Endothelial cell (in vitro differentiated cells): ENCODE measurements around the gene PTPRD. TPM values are rescaled to one million over a fixed set of nuclear protein-coding genes. Genes with fewer than 3 reads are reported as not detected.

ENCODE experiments used
- DNase-seq: peaks from one replicate; pipeline ENCODE4 v3.0.0; 2021; ENCODE audit warnings: low spot score
- H3K27ac Mint-ChIP-seq: one replicate; pipeline ENCODE4 v1.8.0; 2021; ENCODE audit warnings: mixed read lengths, inconsistent platforms; ENCODE audit not compliant: unreplicated experiment
- H3K27me3 Mint-ChIP-seq: one replicate; pipeline ENCODE4 v1.8.0; 2021; ENCODE audit warnings: mild to moderate bottlenecking, moderate library complexity, mixed read lengths, inconsistent platforms; ENCODE audit not compliant: unreplicated experiment
- H3K36me3 Mint-ChIP-seq: one replicate; pipeline ENCODE4 v1.8.0; 2021; ENCODE audit warnings: mild to moderate bottlenecking, low read depth, mixed read lengths, inconsistent platforms; ENCODE audit not compliant: unreplicated experiment
- H3K4me1 Mint-ChIP-seq: one replicate; pipeline ENCODE4 v1.8.0; 2021; ENCODE audit warnings: mild to moderate bottlenecking, mixed read lengths, inconsistent platforms; ENCODE audit not compliant: unreplicated experiment
- H3K4me3 Mint-ChIP-seq: one replicate; pipeline ENCODE4 v1.8.0; 2021; ENCODE audit warnings: mild to moderate bottlenecking, mixed read lengths, inconsistent platforms; ENCODE audit not compliant: unreplicated experiment
- H3K9me3 Mint-ChIP-seq: one replicate; pipeline ENCODE4 v1.8.0; 2021; ENCODE audit warnings: mixed read lengths, inconsistent platforms; ENCODE audit not compliant: unreplicated experiment
- CTCF ChIP-seq: fragments of 200-600 bp; sonication (generic); IDR thresholded peaks from one replicate; pipeline ENCODE4 v1.5.0; 2021; ENCODE audit warnings: antibody characterized with exemption; ENCODE audit not compliant: unreplicated experiment
- total RNA-seq: library from RNA; stranded (reverse); fragmentation: NEBNext Ultra II Directional; extraction: Animal tissue kit (Norgen Biotek cat#: 25700); gene quantifications from one replicate; pipeline ENCODE4 v1.2.1, GENCODE V29; 2021; ENCODE audit not compliant: unreplicated experiment

The PTPRD gene
- total RNA-seq, 1 donor from 2014 or later, result 47.8 TPM

GRCh38 chr9:8683496-8683895 is 1929.3 kb downstream of the PTPRD start:
- Mint-ChIP-seq H3K27ac (no peak overlapping the region), H3K27me3 (no peaks in the 10 kb centered on the region), H3K4me1 (no peaks in the 10 kb centered on the region), H3K4me3 (no peak overlapping the region), H3K9me3 (no peaks in the 10 kb centered on the region), H3K36me3 (no peaks in the 10 kb centered on the region)
- DNase-seq, result no peak
- TF ChIP-seq CTCF, result no peak

GRCh38 chr9:8680658-8681057 is 1932.1 kb downstream of the PTPRD start:
- H3K9me3 Mint-ChIP-seq, result no peaks in the 10 kb centered on the region
- no peaks in the 10 kb centered on the region for H3K4me1 Mint-ChIP-seq
- DNase-seq, result no peak
- H3K27me3 Mint-ChIP-seq, result no peaks in the 10 kb centered on the region
- H3K4me3 Mint-ChIP-seq, result no peak overlapping the region
- H3K27ac Mint-ChIP-seq, result no peak overlapping the region
- TF ChIP-seq CTCF, result no peak
- no peaks in the 10 kb centered on the region for H3K36me3 Mint-ChIP-seq

- Mint-ChIP-seq H3K4me3 (no peak overlapping the region), H3K9me3 (no peaks in the 10 kb centered on the region), H3K27ac (no peak overlapping the region), H3K27me3 (no peaks in the 10 kb centered on the region), H3K4me1 (no peaks in the 10 kb centered on the region), H3K36me3 (no peaks in the 10 kb centered on the region)
- DNase-seq, result no peak
- no peak for TF ChIP-seq CTCF
These were observed 1932.6 kb downstream of the PTPRD start for GRCh38 chr9:8680157-8680556.

- no peak for DNase-seq
- Mint-ChIP-seq H3K9me3 (no peaks in the 10 kb centered on the region), H3K27ac (no peak overlapping the region), H3K4me3 (no peak overlapping the region), H3K36me3 (no peaks in the 10 kb centered on the region), H3K27me3 (no peaks in the 10 kb centered on the region), H3K4me1 (no peaks in the 10 kb centered on the region)
- TF ChIP-seq CTCF, result no peak
These were observed 1933.4 kb downstream of the PTPRD start for GRCh38 chr9:8679371-8679822.

- no peak for TF ChIP-seq CTCF
- DNase-seq, result no peak
These were observed 1935.1 kb downstream of the PTPRD start for GRCh38 chr9:8677741-8678140.

More at GRCh38 chr9:8677741-8678140, 1935.1 kb downstream of the PTPRD start:
- Mint-ChIP-seq H3K4me3 (no peak overlapping the region), H3K27me3 (no peaks in the 10 kb centered on the region), H3K36me3 (no peaks in the 10 kb centered on the region), H3K9me3 (no peaks in the 10 kb centered on the region), H3K27ac (no peak overlapping the region), H3K4me1 (no peaks in the 10 kb centered on the region)
